ENCODE results near the gene KIF3B. TPM values are rescaled to one million over a fixed set of nuclear protein-coding genes. Genes with fewer than 3 reads are reported as not detected.

KIF3B gene
- polyA plus RNA-seq, 1 donor (not counting 4 experiments of a cell fraction or from before 2014, with no cell fraction given) = 20.3 TPM

GRCh38 chr20:32232326-32232886, 45.0 kb upstream of the KIF3B start:
- Histone ChIP-seq H2AFZ (ENCODE audit: control insufficient read depth, low read length) (no peak overlapping the region), H3K27me3 (ENCODE audit: control insufficient read depth, extremely low read depth, insufficient read depth, low read length) (no peaks in the 10 kb centered on the region), H3K4me3 (ENCODE audit: control insufficient read depth in 2 of 3, extremely low read depth in 1 of 3, insufficient read depth in 2 of 3, low read depth in 1 of 3, low read length in 3 of 3) (no peak overlapping the region), H4K20me1 (ENCODE audit: control insufficient read depth, extremely low read depth, insufficient read depth, low read length) (no peaks in the 10 kb centered on the region), H3K4me2 (ENCODE audit: control insufficient read depth, extremely low read depth, insufficient read depth, low read depth, low read length) (no peak overlapping the region), H3K9me1 (ENCODE audit: control insufficient read depth, extremely low read depth, insufficient read depth, low read length) (peaks cover 6% of the 10 kb centered on the region), H3K36me3 (ENCODE audit: control insufficient read depth in 2 of 2, extremely low read depth in 1 of 2, insufficient read depth in 2 of 2, low read length in 2 of 2) (peaks cover 34 to 50% of the 10 kb centered on the region in 2 experiments), H3K27ac (ENCODE audit: control insufficient read depth, insufficient read depth, low read length) (no peak overlapping the region), H3K9me3 (ENCODE audit: control insufficient read depth, low read depth, low read length) (no peaks in the 10 kb centered on the region), H3K9ac (ENCODE audit: control insufficient read depth, extremely low read depth, insufficient read depth, low read length) (no peak overlapping the region), H3K4me1 (ENCODE audit: control insufficient read depth, extremely low read depth, insufficient read depth, low read length) (peaks cover 9% of the 10 kb centered on the region), H3K79me2 (ENCODE audit: control insufficient read depth, insufficient read depth, low read length) (no peaks in the 10 kb centered on the region)
- FAIRE-seq = no peak
- TF ChIP-seq CTCF (optimal IDR thresholded peaks at IDR 0.05 in 1 of 3, IDR thresholded peaks at IDR 0.05 in 1 of 3, conservative IDR thresholded peaks at IDR 0.05 in 1 of 3; ENCODE audit: extremely low read depth in 1 of 3, insufficient read depth in 2 of 3, low read length in 3 of 3) = no peak
- TF ChIP-seq EZH2 (IDR thresholded peaks at IDR 0.05; ENCODE audit: low read length) = no peak
- DNase-seq (ENCODE audit: low read depth, low spot score) = no peak
- dilution Hi-C loops (cut with MboI; ENCODE audit: extremely low pct_ligation_motif_present, low sequenced_read_pairs) = no loop called here

DNA sequence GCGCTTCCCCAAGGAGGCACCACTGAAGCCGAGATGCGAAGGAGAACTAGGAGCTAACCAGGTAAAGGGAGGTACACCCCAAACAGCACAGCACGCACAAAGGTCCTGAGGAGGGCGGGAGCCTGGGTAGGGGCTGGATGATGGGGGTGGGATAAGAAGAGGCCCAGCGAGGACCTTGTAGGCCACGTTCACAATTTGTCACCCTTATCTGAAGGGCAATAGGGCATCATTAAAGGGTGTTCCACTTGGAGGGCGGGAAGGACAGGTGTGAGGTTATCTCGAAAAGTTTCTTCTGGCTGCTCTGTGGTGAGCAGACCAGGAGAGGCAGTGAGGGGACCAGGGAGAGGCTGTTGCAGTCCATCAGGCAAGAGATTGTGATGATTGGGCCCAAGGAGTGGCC, 44.2 kb upstream of the KIF3B start:
- Histone ChIP-seq H3K9ac (ENCODE audit: control insufficient read depth, extremely low read depth, insufficient read depth, low read length) (no peak overlapping the region), H3K9me1 (ENCODE audit: control insufficient read depth, extremely low read depth, insufficient read depth, low read length) (peaks cover 6% of the 10 kb centered on the region), H3K27me3 (ENCODE audit: control insufficient read depth, extremely low read depth, insufficient read depth, low read length) (no peaks in the 10 kb centered on the region), H3K4me2 (ENCODE audit: control insufficient read depth, extremely low read depth, insufficient read depth, low read depth, low read length) (no peak overlapping the region), H3K4me1 (ENCODE audit: control insufficient read depth, extremely low read depth, insufficient read depth, low read length) (peaks cover 9% of the 10 kb centered on the region), H4K20me1 (ENCODE audit: control insufficient read depth, extremely low read depth, insufficient read depth, low read length) (no peaks in the 10 kb centered on the region), H3K4me3 (ENCODE audit: control insufficient read depth in 2 of 3, extremely low read depth in 1 of 3, insufficient read depth in 2 of 3, low read depth in 1 of 3, low read length in 3 of 3) (no peak overlapping the region), H3K27ac (ENCODE audit: control insufficient read depth, insufficient read depth, low read length) (no peak overlapping the region), H3K79me2 (ENCODE audit: control insufficient read depth, insufficient read depth, low read length) (no peaks in the 10 kb centered on the region), H2AFZ (ENCODE audit: control insufficient read depth, low read length) (no peak overlapping the region), H3K36me3 (ENCODE audit: control insufficient read depth in 2 of 2, extremely low read depth in 1 of 2, insufficient read depth in 2 of 2, low read length in 2 of 2) (peaks cover 29 to 45% of the 10 kb centered on the region in 2 experiments), H3K9me3 (ENCODE audit: control insufficient read depth, low read depth, low read length) (no peaks in the 10 kb centered on the region)
- dilution Hi-C loops (cut with MboI; ENCODE audit: extremely low pct_ligation_motif_present, low sequenced_read_pairs) = no loop called here
- FAIRE-seq (no peak), DNase-seq (ENCODE audit: low read depth, low spot score) (no peak)
- no peak for TF ChIP-seq CTCF (optimal IDR thresholded peaks at IDR 0.05 in 1 of 3, IDR thresholded peaks at IDR 0.05 in 1 of 3, conservative IDR thresholded peaks at IDR 0.05 in 1 of 3; ENCODE audit: extremely low read depth in 1 of 3, insufficient read depth in 2 of 3, low read length in 3 of 3)
- no peak for TF ChIP-seq EZH2 (IDR thresholded peaks at IDR 0.05; ENCODE audit: low read length)

Data from keratinocyte (primary cell).